ENCODE results near the gene OTOL1.

- TF ChIP-seq CTCF (IDR thresholded peaks at IDR 0.05) (no peak), POLR2A (IDR thresholded peaks at IDR 0.05) (no peak)
Measured at GRCh38 chr3:161484226-161484625, 12.4 kb upstream of the OTOL1 start.

All from esophagus squamous epithelium (tissue), 4 donors.